IMR-90 (cell line): Measurements from ENCODE around the gene GPX5. TPM values are rescaled to one million over a fixed set of nuclear protein-coding genes. Genes with fewer than 3 reads are reported as not detected.
"Not testable (repeated sequence)": the region's sequence is repeated elsewhere in the genome, so short reads cannot be mapped to it uniquely, and the experiment has no call there.

Experiments
- ATAC-seq: fragments of 200-7000 bp; cut with Tn5 transposase; 2 replicates; pipeline ENCODE4 v1.9.1; 2020; ENCODE audit warnings: low read depth, mild to moderate bottlenecking, moderate library complexity
- BruUV-seq: library from RNA; stranded (reverse); fragments of 400-500 nt; replicated peaks from 2 replicates; lab custom pipeline; 2021; lab: Mats Ljungman, UMichigan
- CTCF ChIA-PET: fragments of 300-600 bp; formaldehyde crosslinking; extraction: SDS; loops from one replicate; lab custom pipeline; 2021; ENCODE audit warnings: antibody characterized with exemption; lab: Yijun Ruan, JAX
- POLR2A ChIA-PET: fragments of 300-600 bp; sonication (Branson Sonifier 250); formaldehyde crosslinking; loops from one replicate; lab custom pipeline; 2022; ENCODE audit warnings: antibody characterized with exemption; ENCODE audit not compliant: unreplicated experiment; lab: Charles Lee
- DNase-seq: peaks from one replicate; pipeline ENCODE4 v3.0.0; 2013
- H2AFZ ChIP-seq: replicated peaks from 2 replicates; pipeline ENCODE3; 2013; ENCODE audit warnings: low read length, mild to moderate bottlenecking; ENCODE audit not compliant: poor library complexity
- H2AK5ac ChIP-seq: 2 replicates; pipeline ENCODE4 v1.6.1; 2013; ENCODE audit warnings: low read depth, low read length, inconsistent platforms
- H2AK9ac ChIP-seq: replicated peaks from 2 replicates; pipeline ENCODE3; 2013; ENCODE audit warnings: mild to moderate bottlenecking, low read depth, low read length, moderate library complexity; ENCODE audit not compliant: poor library complexity
- H2BK120ac ChIP-seq: 2 replicates; pipeline ENCODE4 v1.6.1; 2013; ENCODE audit warnings: low read depth, low read length, inconsistent platforms
- H2BK15ac ChIP-seq: 3 replicates; pipeline ENCODE4 v1.6.1; 2013; ENCODE audit warnings: low read depth, low read length, inconsistent platforms
- H2BK20ac ChIP-seq: 2 replicates; pipeline ENCODE4 v1.6.1; 2013; ENCODE audit warnings: low read depth, mild to moderate bottlenecking, inconsistent platforms, low read length, moderate library complexity
- H2BK5ac ChIP-seq: 2 replicates; pipeline ENCODE4 v1.6.1; 2013; ENCODE audit warnings: mild to moderate bottlenecking, low read depth, low read length, inconsistent platforms; ENCODE audit not compliant: poor library complexity, severe bottlenecking
- H3K14ac ChIP-seq: replicated peaks from 2 replicates; pipeline ENCODE4 v1.6.1; 2013; ENCODE audit warnings: low read depth, low read length, inconsistent platforms
- H3K18ac ChIP-seq: 2 replicates; pipeline ENCODE4 v1.6.1; 2013; ENCODE audit warnings: low read depth, low read length, control low read depth
- H3K23ac ChIP-seq: 2 replicates; pipeline ENCODE4 v1.6.1; 2013; ENCODE audit warnings: low read depth, low read length, inconsistent platforms
- H3K27ac ChIP-seq: 2 replicates; pipeline ENCODE4 v1.5.1; 2013; ENCODE audit warnings: mild to moderate bottlenecking, control low read depth, low read length; ENCODE audit not compliant: insufficient read depth
- H3K27me3 ChIP-seq: 2 replicates; pipeline ENCODE4 v1.6.1; 2013; ENCODE audit warnings: low read length; ENCODE audit not compliant: control insufficient read depth, insufficient read depth
- H3K36me3 ChIP-seq: 2 replicates; pipeline ENCODE4 v1.6.1; 2013; ENCODE audit warnings: low read length, mixed read lengths; ENCODE audit not compliant: control insufficient read depth, insufficient read depth
- H3K4ac ChIP-seq: 2 replicates; pipeline ENCODE4 v1.6.1; 2013; ENCODE audit warnings: low read depth, low read length, inconsistent platforms
- H3K4me1 ChIP-seq: 2 replicates; pipeline ENCODE4 v1.6.1; 2013; ENCODE audit warnings: low read length, mixed read lengths; ENCODE audit not compliant: control insufficient read depth, insufficient read depth
- H3K4me2 ChIP-seq: 2 replicates; pipeline ENCODE4 v1.6.1; 2013; ENCODE audit warnings: low read depth, mild to moderate bottlenecking, control low read depth, low read length, moderate library complexity
- H3K4me3 ChIP-seq: 2 replicates; pipeline ENCODE4 v1.5.1; 2013; ENCODE audit warnings: low read depth, mild to moderate bottlenecking, control low read depth, low read length, moderate library complexity; ENCODE audit not compliant: insufficient read depth
- H3K56ac ChIP-seq: 2 replicates; pipeline ENCODE4 v1.6.1; 2013; ENCODE audit warnings: low read length, inconsistent platforms; ENCODE audit not compliant: insufficient read depth; ENCODE audit errors: extremely low read depth
- H3K79me1 ChIP-seq, 2 experiments: 2 replicates each; pipeline ENCODE4 v1.6.1; 2013; ENCODE audit warnings: low read length in 2 of 2, inconsistent platforms in 1 of 2, low read depth in 1 of 2
- H3K9ac ChIP-seq: 2 replicates; pipeline ENCODE4 v1.6.1; 2013; ENCODE audit warnings: low read depth, low read length, control low read depth
- H3K9me1 ChIP-seq: 2 replicates; pipeline ENCODE4 v1.6.1; 2013; ENCODE audit warnings: low read length, inconsistent platforms; ENCODE audit not compliant: insufficient read depth
- H3K9me3 ChIP-seq: 2 replicates; pipeline ENCODE4 v1.6.1; 2013; ENCODE audit warnings: low read length; ENCODE audit not compliant: control insufficient read depth, insufficient read depth
- H4K20me1 ChIP-seq: 2 replicates; pipeline ENCODE4 v1.6.1; 2013; ENCODE audit warnings: low read length, inconsistent platforms; ENCODE audit not compliant: insufficient read depth
- H4K5ac ChIP-seq: 2 replicates; pipeline ENCODE4 v1.6.1; 2013; ENCODE audit warnings: mild to moderate bottlenecking, low read depth, low read length, control low read depth
- H4K8ac ChIP-seq, 2 experiments: 2 replicates each; pipeline ENCODE4 v1.6.1; 2013; ENCODE audit warnings: low read depth in 2 of 2, low read length in 2 of 2, control low read depth in 1 of 2, inconsistent platforms in 1 of 2
- H4K91ac ChIP-seq: 2 replicates; pipeline ENCODE4 v1.6.1; 2013; ENCODE audit warnings: low read depth, low read length, inconsistent platforms; ENCODE audit not compliant: insufficient read depth
- WGBS, 2 experiments: methylation state at CpG; one replicate each; pipeline versions ENCODE4 v1.1.5 to v1.1.7; 2013; ENCODE audit warnings: missing lambda C conversion rate in 2 of 2; ENCODE audit not compliant: insufficient read length in 1 of 2; ENCODE audit errors: extremely low coverage in 2 of 2; 5-methylcytosine and 5-hydroxymethylcytosine counted together
- dilution Hi-C: fragments of 300-500 bp; cut with HindIII; formaldehyde crosslinking; loops from one replicate; pipeline ENCODE4 v1.14.3; 2018; ENCODE audit warnings: low sequenced_read_pairs; ENCODE audit not compliant: unreplicated experiment
- in situ Hi-C: fragments of 300-500 bp; cut with MboI; formaldehyde crosslinking; loops from 3 replicates; pipeline ENCODE4 v1.14.3; 2019; ENCODE audit warnings: low sequenced_read_pairs, inconsistent platforms, mixed read lengths
- intact Hi-C: fragments of 100-400 bp; cut with micrococcal nuclease; formaldehyde crosslinking; loops from 2 replicates; pipeline ENCODE4 v1.10.0; 2022
- polyA plus RNA-seq, 3 experiments: library from polyadenylated mRNA; depleted of rRNA; stranded (reverse); fragments of >200 nt; gene quantifications; 2 replicates each; pipeline ENCODE4 v1.2.3, GENCODE V29; 2012; ENCODE audit warnings: low replicate concordance in 1 of 3
- total RNA-seq: library from RNA; depleted of rRNA; stranded (reverse); fragments of >200 nt; gene quantifications from 2 replicates; pipeline ENCODE4 v1.2.3, GENCODE V29; 2012

Gene GPX5
- total and polyA plus RNA-seq, 2 of the 4 experiments (the other 2 are of a cell fraction), result not detected

GRCh38 chr6:28512387-28512786 lies 13.3 kb upstream of the GPX5 start:
- H2AK9ac ChIP-seq, H3K79me1 ChIP-seq, H2AK5ac ChIP-seq, H4K91ac ChIP-seq, H3K4me2 ChIP-seq, H3K4me1 ChIP-seq, ATAC-seq, H2BK15ac ChIP-seq, H2BK5ac ChIP-seq, H3K14ac ChIP-seq, H3K18ac ChIP-seq, in situ Hi-C loops, H3K23ac ChIP-seq, H3K27ac ChIP-seq, H4K5ac ChIP-seq, dilution Hi-C loops, H4K8ac ChIP-seq, H3K9ac ChIP-seq, H2AFZ ChIP-seq, BruUV-seq, H3K56ac ChIP-seq, H3K9me3 ChIP-seq, H3K9me1 ChIP-seq, H3K27me3 ChIP-seq, intact Hi-C loops, H4K20me1 ChIP-seq, POLR2A ChIA-PET, H2BK120ac ChIP-seq, H3K4ac ChIP-seq, H2BK20ac ChIP-seq, DNase-seq, H3K4me3 ChIP-seq, H3K36me3 ChIP-seq: not testable (repeated sequence)
- WGBS, 2 experiments, result 79% methylated on average over 8 of the region's 8 CpGs; no CpG with 5 or more reads in 1 of the 2 experiments
- CTCF ChIA-PET, result interaction anchor here (1.1 kb wide), 1 partner anchor 16 kb away, joined by 3 read pairs; no protein-coding TSS in a partner anchor
